ENCODE results near the gene E2F8.

- TF ChIP-seq CTCF (IDR thresholded peaks at IDR 0.05) (no peak), USF1 (IDR thresholded peaks at IDR 0.05; ENCODE audit: borderline replicate concordance, low read depth) (no peak), ZBTB33 (IDR thresholded peaks at IDR 0.05; ENCODE audit: borderline replicate concordance, low read depth) (no peak), YY1 (IDR thresholded peaks at IDR 0.05; ENCODE audit: low read depth) (no peak), MEF2A (IDR thresholded peaks at IDR 0.05; ENCODE audit: borderline replicate concordance, low read depth) (no peak), REST (IDR thresholded peaks at IDR 0.05; ENCODE audit: low read depth, low read length) (no peak), RCOR1 (IDR thresholded peaks at IDR 0.05; ENCODE audit: low read length) (no peak), TAF1 (IDR thresholded peaks at IDR 0.05; ENCODE audit: borderline replicate concordance, low read depth, low read length) (no peak), POLR2AphosphoS5 (IDR thresholded peaks at IDR 0.05; ENCODE audit: low read depth, low read length) (no peak), JUND (IDR thresholded peaks at IDR 0.05) (no peak), FOXM1 (IDR thresholded peaks at IDR 0.05; ENCODE audit: low read depth) (no peak)
- TF ChIP-seq, protein P1, sequence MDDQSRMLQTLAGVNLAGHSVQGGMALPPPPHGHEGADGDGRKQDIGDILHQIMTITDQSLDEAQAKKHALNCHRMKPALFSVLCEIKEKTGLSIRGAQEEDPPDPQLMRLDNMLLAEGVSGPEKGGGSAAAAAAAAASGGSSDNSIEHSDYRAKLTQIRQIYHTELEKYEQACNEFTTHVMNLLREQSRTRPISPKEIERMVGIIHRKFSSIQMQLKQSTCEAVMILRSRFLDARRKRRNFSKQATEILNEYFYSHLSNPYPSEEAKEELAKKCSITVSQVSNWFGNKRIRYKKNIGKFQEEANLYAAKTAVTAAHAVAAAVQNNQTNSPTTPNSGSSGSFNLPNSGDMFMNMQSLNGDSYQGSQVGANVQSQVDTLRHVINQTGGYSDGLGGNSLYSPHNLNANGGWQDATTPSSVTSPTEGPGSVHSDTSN (IDR thresholded peaks at IDR 0.05) = no peak
Observed at GRCh38 chr11:19281041-19281440, 40.3 kb upstream of the E2F8 start.
